Amniotic epithelial cell (primary cell): ENCODE results near the gene VSIG4.
"Not testable (repeated sequence)": the region's sequence is repeated elsewhere in the genome, so short reads cannot be mapped to it uniquely, and the experiment has no call there.

Experiments used
- DNase-seq: peaks from one replicate; pipeline ENCODE4 v3.0.0-alpha.2; 2010; ENCODE audit warnings: low read depth

VSIG4 gene, protein sequence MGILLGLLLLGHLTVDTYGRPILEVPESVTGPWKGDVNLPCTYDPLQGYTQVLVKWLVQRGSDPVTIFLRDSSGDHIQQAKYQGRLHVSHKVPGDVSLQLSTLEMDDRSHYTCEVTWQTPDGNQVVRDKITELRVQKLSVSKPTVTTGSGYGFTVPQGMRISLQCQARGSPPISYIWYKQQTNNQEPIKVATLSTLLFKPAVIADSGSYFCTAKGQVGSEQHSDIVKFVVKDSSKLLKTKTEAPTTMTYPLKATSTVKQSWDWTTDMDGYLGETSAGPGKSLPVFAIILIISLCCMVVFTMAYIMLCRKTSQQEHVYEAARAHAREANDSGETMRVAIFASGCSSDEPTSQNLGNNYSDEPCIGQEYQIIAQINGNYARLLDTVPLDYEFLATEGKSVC

GRCh38 chrX:66039944-66040343 is at the start of gene VSIG4:
Gene VSIG4 (minus strand): TSS chrX:66040080. CDS start chrX:66039998, 82 bp downstream.
- no peak for DNase-seq

DNA sequence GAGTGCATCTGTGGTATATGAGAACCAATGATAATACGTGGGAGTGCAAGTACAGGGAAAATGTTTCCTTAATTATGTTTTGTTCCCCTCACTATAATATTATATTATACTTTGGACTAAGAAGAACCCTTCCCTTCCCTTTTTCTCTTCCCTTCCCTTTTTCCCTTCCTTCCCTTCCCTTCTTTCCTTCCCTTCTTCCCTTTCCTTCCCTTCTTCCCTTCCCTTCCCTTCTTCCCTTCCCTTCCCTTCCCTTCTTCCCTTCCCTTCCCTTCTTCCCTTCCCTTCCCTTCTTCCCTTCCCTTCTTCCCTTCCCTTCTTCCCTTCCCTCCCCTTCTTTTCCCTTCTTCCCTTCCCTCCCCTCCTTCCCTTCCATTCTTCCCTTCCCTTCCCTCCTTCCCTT is 36.9 kb upstream of the VSIG4 start:
- DNase-seq = no peak

DNA sequence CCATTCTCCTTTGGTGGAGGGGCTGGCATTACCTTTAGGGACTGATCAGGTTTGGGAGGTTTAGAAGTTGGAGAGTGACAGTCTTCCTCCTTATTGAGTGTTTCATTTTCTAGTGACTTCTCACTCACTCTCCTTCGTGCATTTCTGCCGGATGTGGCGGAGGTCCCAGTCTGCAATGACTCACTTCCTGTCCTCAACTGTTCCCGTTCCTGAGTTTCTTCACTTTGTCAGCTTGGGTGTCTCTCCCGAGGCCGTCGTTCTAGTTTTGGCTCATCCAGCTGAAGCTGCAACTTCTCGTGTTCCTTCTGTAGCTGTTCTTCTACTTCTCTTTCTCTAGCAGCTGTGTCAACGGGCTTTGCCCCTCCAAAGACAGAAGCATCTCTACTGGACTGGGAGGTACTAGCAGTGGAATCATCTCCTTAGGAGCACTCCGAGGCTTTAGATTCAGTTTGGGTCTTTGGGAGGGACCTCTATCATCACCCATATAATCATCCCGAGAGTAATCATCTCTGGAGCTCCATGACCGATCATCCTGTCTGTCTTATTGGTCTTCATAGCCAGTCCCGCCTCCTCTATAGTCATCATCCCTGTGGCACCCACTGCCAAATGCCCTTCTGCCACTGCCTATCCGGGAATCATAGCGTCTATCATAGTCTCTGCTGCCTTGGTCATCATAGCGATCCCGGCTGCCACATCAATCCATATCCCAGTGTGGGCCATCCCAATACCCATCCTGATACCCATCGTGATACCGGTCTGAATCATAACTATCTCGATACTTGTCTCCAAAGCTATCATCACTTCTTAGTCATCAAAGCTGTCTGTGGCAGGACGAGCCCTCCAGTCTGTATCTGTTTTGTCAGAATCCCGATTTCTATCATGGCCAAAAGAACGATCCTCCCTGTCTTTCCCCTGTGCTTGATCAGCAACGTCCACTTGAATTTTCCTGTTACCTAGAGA is 35.3 kb upstream of the VSIG4 start:
- DNase-seq = no peak

GRCh38 chrX:66071126-66071525 is 31.2 kb upstream of the VSIG4 start:
- no peak for DNase-seq

- DNase-seq = no peak
Observed at GRCh38 chrX:66064261-66064660, 24.4 kb upstream of the VSIG4 start.

GRCh38 chrX:66057019-66057418 is 17.1 kb upstream of the VSIG4 start:
- not testable (repeated sequence) for DNase-seq

DNA sequence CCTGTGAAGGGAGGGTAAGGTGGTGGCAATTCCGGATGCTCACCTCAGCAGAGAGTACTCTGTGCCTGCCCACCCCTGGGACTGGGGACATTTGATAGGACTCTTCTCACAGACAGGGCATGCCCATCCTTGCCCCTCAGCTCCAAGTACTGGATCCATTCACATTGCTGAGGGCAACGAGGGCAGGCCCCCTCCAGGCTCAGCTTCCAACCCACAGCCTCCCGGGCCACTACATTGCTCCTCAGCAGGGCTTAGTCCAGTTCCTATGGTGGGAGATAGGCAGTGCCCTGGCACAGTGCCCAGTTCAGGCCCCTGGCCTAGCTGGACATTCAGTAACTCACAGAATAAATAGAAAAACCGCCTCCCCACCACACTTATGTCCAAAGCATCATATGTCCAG is 15.1 kb upstream of the VSIG4 start:
- DNase-seq = no peak

DNA sequence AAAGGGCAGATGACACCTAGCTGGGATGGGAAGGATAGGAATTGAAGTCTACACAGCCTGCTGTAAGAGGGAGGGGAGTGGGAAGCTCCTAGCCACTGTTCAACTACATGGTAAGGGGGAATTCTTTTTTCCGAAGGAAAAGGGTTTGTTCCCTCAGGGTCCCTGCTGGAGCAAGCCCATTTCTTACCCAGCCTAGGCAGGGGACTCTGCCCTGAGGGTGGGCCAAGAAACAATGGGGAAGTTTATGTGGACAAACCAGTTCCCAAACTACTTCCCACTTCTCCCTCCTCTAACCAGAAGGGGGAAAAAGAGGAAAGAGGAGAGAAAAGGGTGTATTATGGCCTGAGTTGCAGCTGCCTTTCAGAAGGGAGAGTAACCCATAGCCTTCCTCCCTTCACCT is 13.5 kb upstream of the VSIG4 start:
- no peak for DNase-seq

DNA sequence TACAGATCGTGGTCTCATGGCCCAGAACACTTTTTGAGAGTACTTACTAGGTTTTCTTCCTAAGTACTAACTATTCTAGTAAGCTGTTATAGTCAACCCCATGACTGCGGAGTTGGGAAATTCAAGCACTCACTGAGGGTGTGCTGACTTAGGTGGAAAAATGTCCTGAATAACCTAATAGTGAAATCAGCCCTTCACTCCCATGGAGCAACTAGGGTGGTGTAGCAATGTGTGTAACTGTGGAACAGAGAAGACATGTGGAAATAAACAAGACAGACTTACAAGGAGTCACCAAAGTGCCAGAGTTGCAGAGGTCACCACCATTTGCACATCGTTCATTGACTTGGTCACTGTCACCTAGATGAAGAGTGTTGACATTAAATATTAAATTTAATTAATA is 12.1 kb upstream of the VSIG4 start:
- DNase-seq = no peak

- DNase-seq = no peak
Observed at GRCh38 chrX:66050140-66050569, 10.3 kb upstream of the VSIG4 start.

DNA sequence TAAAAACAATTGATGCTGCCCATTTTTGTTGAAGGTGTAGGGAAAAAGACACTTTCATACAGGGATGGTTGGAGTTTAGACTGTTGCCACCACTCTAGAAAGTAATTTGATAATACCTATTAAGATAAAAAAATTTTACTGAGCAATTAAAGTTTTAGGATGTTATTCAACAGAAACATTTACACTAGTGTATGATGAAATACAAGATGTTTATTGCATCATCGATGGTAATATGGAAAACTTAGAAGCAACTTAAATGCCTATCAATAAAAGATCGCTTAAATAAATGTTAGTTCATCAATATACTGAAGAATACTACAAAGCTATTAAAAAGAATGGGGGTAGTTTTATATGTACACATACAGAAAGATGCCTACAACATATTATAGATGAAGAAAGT is 9.2 kb upstream of the VSIG4 start:
- DNase-seq = no peak

- DNase-seq = no peak
Observed at GRCh38 chrX:66046612-66047235, 6.8 kb upstream of the VSIG4 start.

- no peak for DNase-seq
Observed at GRCh38 chrX:66045894-66046293, 6.0 kb upstream of the VSIG4 start.

DNA sequence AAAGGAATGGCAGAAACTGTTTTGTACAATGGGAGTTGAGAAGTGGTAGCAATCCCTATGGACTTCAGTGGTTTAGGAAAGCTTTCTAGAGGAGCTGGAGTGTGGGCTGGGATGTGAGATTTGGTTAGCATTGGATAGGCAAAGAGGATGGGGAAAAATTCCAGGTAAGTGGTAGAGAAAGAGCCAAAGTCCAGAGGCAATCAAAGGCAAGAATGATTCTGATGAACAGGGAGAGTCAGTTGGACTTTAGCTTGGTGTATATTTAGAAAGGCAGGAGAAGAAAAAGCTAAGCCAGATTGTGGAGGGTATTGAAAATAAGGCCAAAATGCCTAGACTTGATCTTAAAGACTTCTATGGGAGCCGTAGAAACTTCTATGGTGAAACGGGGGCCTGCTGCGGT is 3.7 kb upstream of the VSIG4 start:
- no peak for DNase-seq

GRCh38 chrX:66042307-66043077 is 2.6 kb upstream of the VSIG4 start:
- DNase-seq = no peak

- no peak for DNase-seq
Observed at GRCh38 chrX:66038115-66038514, 1.8 kb downstream of the VSIG4 start.

DNA sequence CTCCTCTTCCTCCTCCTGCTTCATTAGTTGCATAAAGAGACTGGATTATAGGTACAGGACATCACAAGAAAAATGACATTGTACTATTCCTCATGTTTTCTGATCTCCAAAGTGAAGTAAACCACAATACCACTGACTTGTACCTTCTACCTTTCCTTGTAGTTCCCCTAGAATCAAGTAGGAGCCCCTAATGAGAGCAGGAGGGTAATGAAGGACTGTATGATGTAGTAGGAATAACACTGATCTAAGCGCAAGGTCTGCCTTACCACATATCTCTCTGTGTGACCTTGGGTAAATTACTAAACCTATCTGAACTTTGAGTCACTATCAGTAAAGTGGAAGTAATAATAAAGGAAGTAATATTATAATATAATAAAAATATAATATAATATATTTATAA is 3.6 kb downstream of the VSIG4 start:
- DNase-seq = no peak

GRCh38 chrX:66035667-66036066 is 4.2 kb downstream of the VSIG4 start:
- DNase-seq = no peak

DNA sequence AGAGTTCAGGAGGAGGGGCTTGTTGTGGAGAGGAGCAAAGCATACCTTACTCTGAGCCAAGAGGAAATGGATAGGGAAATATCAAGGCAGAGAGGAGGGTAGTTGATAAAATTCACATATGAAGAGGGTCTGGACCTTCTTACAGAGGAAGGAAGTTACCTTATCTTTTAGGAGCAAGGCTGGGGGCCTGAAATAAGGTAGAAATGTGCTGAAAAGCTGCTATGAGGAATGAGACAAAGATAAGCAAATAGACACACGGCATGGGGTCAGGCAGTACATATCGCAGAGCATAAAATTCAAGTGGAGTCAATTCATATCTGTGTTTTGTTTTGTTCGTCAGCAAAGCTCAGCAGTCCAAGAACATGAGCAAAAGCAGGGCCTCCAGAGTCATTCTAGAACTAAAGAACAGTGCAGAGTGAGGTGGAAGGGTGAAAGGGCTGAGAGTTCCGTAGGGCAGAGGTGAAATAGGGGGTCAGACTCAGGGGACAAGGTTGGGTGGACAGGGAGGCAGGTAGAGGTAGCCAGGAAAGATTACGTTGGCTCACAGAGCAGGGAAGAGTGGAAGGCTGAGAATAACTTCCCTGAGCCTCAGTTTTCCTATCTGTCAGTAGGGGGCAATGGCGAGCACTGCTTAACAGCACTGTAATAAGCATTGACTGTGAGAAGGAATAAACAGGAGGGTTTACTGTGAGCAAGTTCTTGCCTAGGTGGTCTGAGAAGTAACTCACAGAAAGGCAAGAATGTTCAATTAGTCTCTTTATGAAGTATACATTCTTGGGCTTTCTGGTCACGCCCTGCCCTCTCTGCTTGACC is 9.2 kb downstream of the VSIG4 start:
- DNase-seq = no peak

DNA sequence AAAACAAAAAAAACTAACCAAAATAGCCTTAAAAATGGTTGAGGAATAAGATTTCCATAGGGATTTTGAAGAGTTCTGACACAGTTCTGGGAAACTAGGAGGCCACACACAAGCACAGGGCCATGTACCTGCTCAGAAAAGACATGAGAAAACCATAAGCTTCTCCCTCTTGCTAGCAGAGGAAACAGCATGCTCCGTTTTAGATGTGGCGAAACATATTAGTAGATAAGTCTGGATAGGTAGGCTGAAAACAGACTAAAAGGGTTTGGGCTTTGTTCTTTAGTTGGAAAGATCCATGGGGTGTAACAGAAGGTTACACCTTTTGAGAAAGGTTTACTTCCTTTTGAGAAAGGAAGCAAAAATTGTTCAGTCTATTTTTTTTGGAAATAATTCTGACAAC is 10.9 kb downstream of the VSIG4 start:
- DNase-seq = no peak

DNA sequence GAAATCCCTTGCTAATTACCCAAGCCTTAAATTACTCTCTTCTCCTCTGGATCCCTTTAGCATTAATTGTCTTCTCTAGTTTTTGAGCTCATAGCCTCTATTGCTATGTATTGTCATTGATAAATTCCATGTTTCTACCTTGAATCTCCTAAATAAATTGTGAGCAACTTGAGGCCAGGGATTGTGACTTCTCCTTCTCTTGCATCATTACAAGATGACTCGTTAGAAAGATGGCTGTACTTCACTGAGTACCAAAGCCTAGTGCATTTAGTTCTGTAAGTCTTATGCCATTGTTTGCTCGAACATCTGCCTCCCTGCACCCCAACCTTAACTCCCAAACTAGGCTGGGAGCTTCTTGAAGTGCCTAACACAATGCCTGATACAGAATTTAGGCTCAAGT is 15.3 kb downstream of the VSIG4 start:
- DNase-seq = no peak
